GF-D8 (cell line): ENCODE data around the gene OTX1.
"Not testable (repeated sequence)": the region's sequence is repeated elsewhere in the genome, so short reads cannot be mapped to it uniquely, and the experiment has no call there.

ENCODE experiments used
- DNase-seq: peaks from one replicate; lab custom pipeline; 2025; lab: John Stamatoyannopoulos, UW

The OTX1 gene

GRCh38 chr2:63058921-63059792 lies 8.5 kb downstream of the OTX1 start:
- DNase-seq, result peak; percentile 79

DNA sequence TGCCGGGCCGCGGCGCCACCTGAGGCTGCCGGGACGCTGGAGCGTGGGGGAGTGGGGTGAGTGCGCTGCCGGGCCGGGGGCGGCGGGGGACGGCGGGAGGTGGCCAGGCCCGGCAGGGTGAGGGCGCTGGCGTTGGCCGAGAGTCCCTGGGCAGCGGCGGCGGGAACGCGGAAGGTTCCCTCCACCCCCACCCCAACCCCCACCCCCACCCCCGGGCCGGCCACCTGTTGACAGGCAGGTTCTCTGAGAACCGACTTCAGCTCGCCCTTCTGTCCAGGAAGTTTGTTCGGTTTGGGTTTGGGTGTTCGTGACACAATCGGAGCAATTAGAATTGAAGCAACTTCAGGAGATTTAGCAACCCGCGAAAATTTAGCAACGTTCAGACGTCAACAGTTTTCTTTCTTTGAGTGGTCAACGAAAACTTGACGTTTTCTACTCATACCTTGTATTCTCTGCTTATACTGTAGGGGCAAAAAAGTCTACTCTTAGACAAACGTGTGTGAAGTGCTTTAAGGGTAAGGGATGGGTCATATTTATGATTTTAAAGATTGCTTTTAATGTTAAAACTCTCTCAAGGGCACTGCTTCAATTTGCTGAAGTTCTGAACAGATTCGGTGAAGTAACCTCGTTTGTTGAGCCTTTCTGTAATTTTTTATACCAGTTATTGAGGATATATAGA lies 9.3 kb downstream of the OTX1 start:
- peak; percentile 91 for DNase-seq

DNA sequence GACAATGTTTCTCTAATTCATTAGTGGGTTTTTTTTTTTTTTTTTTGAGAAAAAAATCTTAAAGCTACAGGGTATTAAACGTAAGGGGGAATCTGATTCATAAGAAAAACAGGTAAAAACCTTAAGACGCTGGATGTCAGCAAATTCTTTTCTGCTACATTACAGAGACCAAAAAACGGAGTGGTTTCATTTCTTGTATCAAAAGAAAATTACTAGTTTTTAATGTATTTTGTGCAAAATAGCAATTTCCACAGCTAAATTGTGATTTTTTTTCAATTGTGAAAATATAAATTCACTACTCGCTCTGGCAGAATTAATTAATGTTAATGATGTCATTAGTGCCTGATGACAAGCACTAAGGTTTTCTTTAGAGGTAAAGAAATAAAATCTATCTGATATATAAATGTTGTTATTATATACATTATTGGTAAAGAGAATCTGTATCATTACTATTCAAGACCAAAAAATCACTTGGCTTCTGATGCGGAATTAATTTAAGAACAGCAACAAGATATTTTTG lies 9.9 kb downstream of the OTX1 start:
- DNase-seq, result no peak

GRCh38 chr2:63064197-63064596 lies 13.6 kb downstream of the OTX1 start:
- DNase-seq, result no peak

- no peak for DNase-seq
Observed at GRCh38 chr2:63064661-63065060, 14.0 kb downstream of the OTX1 start.

DNA sequence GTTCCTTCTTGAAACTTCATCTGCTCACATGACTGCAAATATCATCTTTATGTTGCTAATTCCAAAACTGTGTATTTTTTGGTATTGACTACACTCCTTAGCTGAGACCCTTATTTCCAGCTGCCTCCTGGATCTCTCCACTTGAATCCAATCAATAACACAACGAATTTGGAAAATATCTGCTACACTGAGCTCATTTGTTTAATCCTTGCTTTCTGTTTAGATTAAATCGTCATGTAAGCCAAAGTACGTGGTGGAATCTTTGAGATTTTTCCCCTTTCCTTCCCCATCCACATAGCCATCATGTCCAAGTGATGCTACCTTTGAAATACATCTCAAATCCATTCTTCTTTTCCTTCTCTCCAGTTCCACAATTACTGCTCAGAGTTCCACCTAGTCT lies 15.6 kb downstream of the OTX1 start:
- no peak for DNase-seq

DNA sequence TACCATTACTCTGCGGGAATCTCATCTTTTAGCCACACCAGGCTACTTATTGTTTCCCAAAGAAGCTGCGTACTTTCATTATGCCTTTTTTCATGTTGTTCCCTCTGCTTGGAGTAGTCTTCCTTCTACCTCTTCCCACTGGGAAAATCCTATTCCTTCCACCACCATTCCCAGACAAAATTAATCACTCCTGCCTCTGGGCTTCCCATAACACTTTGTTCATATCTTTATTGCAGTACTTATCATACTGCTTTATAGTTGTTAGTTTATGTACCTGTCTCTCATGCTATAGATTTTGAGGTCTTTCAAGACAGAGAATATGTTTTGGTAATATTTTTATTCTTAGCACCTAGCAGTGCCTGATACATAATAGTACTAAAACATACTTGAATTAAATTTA lies 16.2 kb downstream of the OTX1 start:
- no peak for DNase-seq

- DNase-seq, result no peak
Observed at GRCh38 chr2:63071664-63072063, 21.0 kb downstream of the OTX1 start.

GRCh38 chr2:63073994-63074393 lies 23.4 kb downstream of the OTX1 start:
- DNase-seq, result peak; percentile 13

GRCh38 chr2:63074399-63074798 lies 23.8 kb downstream of the OTX1 start:
- DNase-seq, result not testable (repeated sequence)

DNA sequence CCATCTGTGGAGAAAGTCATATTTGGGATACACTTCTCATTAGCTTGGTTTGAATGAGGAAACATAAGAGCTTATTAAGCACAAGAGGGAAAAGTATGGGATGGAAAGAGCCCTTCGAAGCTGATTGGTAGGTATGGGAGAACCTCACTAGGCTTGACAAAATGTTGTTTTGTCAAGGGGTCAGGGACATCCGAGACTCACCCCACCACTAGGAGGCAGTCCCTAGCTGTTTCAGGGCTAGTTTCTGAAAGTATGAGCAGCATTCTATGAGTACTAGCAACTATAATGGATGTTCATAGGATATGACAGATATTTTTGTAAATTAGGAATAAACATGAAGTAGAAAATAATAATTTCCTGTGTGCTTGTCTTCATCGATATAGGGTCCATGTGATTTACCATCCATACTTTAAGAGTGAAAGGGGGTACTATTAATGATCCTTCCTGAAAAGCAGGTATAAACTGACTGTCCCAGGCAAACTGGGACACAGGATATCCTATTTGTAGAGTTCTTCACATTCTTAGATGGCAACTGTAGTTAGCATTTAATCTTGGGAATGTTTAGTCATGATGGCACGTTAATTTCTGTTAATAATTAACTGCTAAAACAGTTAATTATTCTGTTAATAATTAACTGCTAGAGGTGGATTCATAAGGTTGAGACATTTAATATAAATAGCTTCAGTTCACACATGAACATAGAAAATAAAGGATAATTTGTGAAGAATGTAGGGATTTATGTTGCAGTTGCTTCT lies 28.4 kb downstream of the OTX1 start:
- DNase-seq, result no peak

DNA sequence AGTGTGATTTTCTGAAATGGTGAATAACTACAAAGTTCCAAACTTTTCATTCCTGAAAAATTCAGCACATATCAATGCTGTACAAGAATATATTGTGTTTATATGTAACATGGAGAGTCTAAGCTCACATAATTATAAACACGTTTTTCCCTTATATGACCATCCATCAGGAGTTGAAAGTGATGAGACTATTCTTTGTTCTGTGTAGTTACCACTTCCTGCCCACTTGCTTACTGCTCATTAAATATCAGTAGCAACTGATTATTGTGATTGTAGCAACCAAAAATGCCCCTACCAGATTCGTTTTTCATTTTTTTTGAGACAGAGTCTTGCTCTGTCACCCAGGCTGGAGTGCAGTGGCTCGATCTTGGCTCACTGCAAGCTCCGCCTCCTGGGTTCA lies 30.8 kb downstream of the OTX1 start:
- no peak for DNase-seq

- no peak for DNase-seq
Observed at GRCh38 chr2:63086687-63087086, 36.1 kb downstream of the OTX1 start.

DNA sequence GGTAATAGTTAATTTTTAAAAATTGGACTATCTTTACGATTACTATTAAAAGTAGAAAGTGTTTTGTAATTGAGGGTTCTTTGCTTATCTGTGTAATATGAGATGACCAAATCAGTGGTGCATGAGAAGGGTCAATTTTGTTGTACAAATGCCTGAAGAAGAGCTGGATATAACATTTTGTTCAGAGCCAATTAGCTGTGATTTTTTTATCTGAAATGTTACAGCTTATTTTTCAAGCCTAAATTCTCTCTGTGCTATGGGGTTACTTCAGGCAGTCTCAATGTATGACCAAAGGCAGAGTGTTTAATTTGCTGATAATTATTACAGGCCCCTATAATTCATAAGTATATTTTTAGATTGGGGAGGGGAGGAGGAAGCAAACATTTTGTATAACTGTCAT lies 41.8 kb downstream of the OTX1 start:
- DNase-seq, result no peak

DNA sequence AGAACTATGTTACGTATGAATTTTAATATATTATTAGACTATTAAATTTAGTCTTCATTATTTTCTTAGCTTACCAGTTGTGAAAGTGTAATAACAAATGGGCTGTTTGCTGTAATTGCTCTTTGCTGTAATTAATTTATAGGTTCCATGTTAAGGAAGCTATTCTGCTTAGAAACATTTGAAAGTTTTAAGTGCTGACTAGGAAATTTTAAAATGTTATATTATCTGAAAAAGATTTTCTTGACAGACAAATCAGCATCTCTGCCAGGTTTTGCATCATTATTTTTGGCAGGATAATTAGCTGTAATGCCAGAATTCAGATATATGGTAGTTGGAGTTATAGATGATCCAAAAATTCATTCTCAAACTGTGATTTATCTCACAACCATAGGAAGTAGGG lies 42.2 kb downstream of the OTX1 start:
- no peak for DNase-seq

DNA sequence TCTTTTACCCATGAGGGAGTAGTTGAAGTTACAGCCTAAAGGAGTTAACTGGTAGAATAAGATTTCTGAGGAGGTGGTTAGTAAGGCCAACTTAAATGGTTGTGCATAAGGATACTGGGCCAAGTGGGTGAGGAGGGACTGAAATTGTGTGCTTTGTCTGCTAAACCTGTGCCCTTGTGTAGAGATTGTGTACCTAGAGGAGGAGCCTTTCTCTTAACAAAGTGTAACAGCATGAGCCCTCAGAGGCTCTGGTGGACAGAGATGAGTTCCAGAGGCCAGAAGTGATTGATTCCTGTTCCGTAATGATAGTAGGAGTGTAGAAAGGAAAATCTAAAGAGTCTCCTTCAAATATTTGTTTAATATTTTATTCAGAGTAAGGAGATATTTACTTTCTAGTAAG lies 42.9 kb downstream of the OTX1 start:
- no peak for DNase-seq

DNA sequence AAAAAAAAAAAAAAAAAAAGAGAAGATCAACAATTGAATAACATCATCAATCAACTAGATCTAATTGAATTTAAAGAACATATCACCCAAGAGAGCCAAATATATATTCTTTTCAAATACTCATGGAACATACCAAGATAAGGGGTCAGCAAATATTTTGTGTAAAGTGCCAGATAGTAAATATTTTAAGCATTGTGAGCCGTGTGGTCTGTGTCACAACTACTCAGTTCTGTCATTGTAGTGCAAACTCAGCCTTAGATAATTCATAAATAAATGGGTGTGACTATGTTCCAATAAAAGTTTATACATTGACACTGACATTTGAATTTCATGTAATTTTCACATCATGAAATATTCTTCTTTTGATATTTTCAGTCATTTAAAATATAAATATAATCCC lies 45.9 kb downstream of the OTX1 start:
- no peak for DNase-seq

DNA sequence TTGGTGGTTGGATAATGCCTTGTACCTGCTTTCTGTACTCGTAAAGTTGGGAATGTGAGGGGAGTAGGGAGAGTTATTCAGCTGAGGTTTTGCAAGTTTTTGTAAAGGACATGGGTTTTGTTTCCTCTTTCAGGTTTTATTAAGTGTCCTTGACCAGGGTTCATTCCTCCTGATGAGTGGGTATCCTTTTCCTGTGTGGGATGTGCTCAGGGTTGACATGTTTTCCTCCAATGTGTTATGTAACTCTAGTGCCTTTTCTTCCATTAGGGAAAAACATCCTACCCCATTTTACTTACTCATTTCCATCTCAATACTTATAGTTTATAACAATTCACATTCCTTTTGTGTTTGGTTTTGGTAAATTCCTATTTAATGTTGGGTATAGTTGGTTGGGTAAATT lies 48.4 kb downstream of the OTX1 start:
- no peak for DNase-seq

- DNase-seq, result no peak
Observed at GRCh38 chr2:63101954-63102353, 51.3 kb downstream of the OTX1 start.

- no peak for DNase-seq
Observed at GRCh38 chr2:63104482-63104881, 53.9 kb downstream of the OTX1 start.
